Measurements from ENCODE around the gene TIMM21. TPM values are rescaled to one million over a fixed set of nuclear protein-coding genes. Genes with fewer than 3 reads are reported as not detected.

TIMM21 gene
- total RNA-seq, 1 donor from 2014 or later = 20.4 TPM

DNA sequence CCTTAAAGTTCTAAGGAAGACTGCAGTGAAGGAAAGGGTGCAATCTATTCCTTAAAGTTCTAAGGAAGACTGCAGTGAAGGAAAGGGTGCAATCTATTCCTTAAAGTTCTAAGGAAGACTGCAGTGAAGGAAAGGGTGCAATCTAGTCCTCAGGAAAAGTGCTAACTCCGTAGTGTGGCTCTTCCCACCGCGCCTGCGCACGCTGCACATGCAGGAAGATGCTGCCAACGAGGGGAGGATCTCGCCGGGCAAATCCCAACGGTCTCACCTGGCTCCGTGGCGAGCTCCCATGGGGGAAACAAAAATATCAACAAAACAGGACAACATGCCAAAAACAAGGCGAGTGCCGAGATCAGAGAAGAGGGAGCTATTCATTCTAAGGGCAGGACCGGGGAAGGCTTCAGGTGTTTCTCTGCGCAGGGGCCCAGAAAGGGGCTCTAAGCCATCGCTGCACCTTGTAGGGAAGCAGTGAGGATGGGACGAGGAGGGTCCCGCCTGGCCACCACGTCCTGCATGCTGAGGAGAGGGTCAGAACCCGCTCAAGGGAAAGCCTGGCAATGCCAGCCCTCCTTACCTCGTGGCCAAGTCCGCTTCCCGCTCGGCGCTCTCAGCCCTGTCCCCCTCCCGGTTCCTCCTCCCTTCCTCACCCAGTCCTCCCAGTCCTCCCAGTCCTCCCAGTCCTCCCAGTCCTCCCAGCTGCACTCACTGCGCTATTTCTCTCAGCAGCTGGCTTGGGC, 24.5 kb downstream of the TIMM21 start:
- H3K4me3 ChIP-seq (ENCODE audit: low read depth, low read length) = no peak overlapping the region
- no peak for DNase-seq (ENCODE audit: low read depth)
- TF ChIP-seq, protein P1, sequence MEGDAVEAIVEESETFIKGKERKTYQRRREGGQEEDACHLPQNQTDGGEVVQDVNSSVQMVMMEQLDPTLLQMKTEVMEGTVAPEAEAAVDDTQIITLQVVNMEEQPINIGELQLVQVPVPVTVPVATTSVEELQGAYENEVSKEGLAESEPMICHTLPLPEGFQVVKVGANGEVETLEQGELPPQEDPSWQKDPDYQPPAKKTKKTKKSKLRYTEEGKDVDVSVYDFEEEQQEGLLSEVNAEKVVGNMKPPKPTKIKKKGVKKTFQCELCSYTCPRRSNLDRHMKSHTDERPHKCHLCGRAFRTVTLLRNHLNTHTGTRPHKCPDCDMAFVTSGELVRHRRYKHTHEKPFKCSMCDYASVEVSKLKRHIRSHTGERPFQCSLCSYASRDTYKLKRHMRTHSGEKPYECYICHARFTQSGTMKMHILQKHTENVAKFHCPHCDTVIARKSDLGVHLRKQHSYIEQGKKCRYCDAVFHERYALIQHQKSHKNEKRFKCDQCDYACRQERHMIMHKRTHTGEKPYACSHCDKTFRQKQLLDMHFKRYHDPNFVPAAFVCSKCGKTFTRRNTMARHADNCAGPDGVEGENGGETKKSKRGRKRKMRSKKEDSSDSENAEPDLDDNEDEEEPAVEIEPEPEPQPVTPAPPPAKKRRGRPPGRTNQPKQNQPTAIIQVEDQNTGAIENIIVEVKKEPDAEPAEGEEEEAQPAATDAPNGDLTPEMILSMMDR (conservative IDR thresholded peaks at IDR 0.05; ENCODE audit: low read depth, low read length) = no peak

DNA sequence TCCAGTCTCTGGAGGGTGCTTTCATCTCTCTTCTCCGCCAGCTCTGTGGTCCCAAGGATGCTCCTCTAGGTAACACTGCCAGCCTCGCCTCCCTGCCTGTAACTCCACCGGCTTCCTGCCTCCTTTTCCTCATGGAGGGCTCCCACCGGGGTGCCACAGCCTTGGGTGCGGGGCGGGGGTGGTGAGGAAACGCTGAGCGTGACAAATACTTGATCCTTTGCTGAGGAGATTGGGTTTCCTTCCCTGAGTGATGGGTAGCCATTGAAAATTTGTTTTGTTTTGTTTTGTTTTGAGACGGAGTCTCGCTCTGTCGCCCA, 25.1 kb downstream of the TIMM21 start:
- DNase-seq (ENCODE audit: low read depth) = no peak
- no peak overlapping the region for H3K4me3 ChIP-seq (ENCODE audit: low read depth, low read length)
- TF ChIP-seq, protein P1 (conservative IDR thresholded peaks at IDR 0.05; ENCODE audit: low read depth, low read length) = no peak

DNA sequence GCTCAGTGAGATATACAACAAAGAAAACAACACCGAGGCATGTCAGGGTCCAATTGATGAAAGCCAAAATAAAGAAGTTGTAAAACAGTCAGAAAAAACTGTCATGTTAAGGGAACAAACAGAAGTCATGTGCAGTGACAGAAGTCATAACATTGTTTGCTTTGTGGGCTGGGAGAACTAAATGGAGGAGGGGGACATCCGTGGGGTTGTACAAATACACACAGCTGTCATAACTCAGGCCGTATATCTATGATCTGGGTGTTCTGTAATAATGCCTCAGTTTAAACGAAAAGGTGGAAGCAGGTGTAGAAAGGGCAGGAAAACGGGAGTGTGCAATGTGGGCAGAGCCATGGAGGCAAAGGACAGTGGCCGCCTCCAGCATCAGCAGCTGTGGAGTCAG, 27.3 kb downstream of the TIMM21 start:
- TF ChIP-seq, protein P1 (conservative IDR thresholded peaks at IDR 0.05; ENCODE audit: low read depth, low read length) = no peak
- no peak for DNase-seq (ENCODE audit: low read depth)
- no peak overlapping the region for H3K4me3 ChIP-seq (ENCODE audit: low read depth, low read length)

DNA sequence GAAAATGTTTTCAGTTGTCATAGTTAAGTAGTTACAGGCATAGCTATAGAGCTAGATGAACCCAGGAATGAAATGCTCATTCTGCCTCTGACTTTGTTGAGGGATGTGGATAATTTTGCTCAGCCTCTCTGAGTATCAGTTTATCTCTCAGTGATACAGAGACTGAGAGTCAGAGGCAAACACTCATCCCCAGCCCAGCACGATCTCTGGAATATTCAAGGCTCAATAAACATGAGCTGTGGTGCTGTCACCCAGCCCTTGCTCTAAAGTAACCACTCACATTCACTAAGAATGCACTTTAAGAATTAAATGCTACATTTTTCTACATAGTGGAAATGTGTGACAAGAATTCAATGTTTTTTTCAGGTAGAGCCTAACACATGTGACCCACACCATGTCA, 30.6 kb downstream of the TIMM21 start:
- DNase-seq (ENCODE audit: low read depth) = no peak
- no peak overlapping the region for H3K4me3 ChIP-seq (ENCODE audit: low read depth, low read length)
- TF ChIP-seq, protein P1 (conservative IDR thresholded peaks at IDR 0.05; ENCODE audit: low read depth, low read length) = no peak

DNA sequence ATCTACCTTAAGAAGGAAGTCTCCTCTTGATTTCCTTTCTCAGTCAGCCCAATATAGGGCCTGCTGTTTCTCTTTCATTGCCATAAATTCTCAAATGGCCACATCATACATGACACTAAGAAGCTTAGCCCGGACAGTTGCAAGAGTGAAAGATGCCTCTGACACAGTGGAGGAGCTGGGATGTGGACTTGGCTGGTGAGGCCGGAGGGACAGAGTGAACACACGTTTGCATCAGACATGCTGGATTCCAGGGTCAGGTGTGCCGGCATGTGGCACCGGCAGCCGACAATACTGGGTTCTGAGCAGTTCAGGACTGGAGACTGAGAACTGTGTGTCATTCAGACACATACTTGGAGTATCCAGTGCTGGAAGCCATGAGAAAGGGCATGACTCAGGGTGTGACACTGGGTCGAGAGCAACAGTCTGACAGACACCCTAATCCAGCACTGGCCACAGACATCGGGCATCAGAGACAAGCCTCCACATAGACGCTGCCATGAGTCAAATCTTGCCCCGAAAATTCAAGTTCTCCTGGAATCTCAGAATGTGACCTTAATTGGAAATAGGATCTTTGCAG, 31.4 kb downstream of the TIMM21 start:
- no peak for DNase-seq (ENCODE audit: low read depth)
- no peak overlapping the region for H3K4me3 ChIP-seq (ENCODE audit: low read depth, low read length)
- TF ChIP-seq, protein P1 (conservative IDR thresholded peaks at IDR 0.05; ENCODE audit: low read depth, low read length) = no peak

DNA sequence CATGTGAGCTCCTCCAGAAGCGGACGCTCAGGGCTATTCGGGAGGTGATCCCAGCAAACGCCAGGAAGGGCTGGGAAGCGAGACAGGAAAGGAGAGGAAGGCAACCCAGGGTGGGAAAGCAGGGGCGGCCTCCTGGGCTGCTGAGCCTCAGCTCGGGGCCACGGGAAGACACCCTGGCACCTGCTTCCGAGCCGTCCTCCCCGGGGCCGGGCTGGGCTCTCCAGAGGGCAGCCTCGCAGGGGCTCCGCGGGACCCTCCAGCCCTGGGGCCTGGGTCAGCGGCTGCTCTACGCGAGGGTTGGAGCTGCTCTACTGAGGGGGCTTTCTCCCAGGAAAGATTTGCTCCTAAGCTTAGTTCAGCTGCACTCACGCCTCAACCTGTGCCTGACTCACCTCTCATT, 34.0 kb downstream of the TIMM21 start:
- no peak for DNase-seq (ENCODE audit: low read depth)
- TF ChIP-seq, protein P1 (conservative IDR thresholded peaks at IDR 0.05; ENCODE audit: low read depth, low read length) = no peak
- no peak overlapping the region for H3K4me3 ChIP-seq (ENCODE audit: low read depth, low read length)

DNA sequence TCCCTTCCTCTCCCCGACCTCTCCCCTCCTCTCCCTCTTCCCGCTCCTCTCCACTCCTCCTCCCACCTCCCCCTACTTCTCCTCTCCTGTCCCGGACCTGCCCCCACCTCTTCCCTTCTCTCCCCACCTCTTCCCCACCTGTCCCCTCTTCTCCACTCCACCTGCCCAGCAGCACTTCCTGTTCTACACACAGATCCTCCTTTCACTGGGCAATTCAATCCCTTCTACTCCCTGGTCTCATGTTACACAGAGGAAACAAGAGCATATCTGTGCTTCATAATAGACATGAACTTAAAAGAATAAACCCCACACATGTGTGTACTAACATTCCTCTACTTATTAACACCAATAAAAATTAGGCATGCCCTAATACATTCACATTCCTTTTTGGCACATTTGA, 34.8 kb downstream of the TIMM21 start:
- no peak for DNase-seq (ENCODE audit: low read depth)
- TF ChIP-seq, protein P1 (conservative IDR thresholded peaks at IDR 0.05; ENCODE audit: low read depth, low read length) = no peak
- H3K4me3 ChIP-seq (ENCODE audit: low read depth, low read length) = no peak overlapping the region
